ENCODE data around the gene OGFOD2. TPM values are rescaled to one million over a fixed set of nuclear protein-coding genes. Genes with fewer than 3 reads are reported as not detected.

OGFOD2 gene
- total RNA-seq, 1 experiment from 2014 or later = 35.6 TPM

GRCh38 chr12:122975790-122976647 lies 975 bp downstream of the OGFOD2 start:
- peak overlapping the region; percentile 87 for H3K4me2 ChIP-seq (ENCODE audit: low read length)
- intact Hi-C loops (cut with micrococcal nuclease) = loop anchor here (2.0 kb wide), 1 partner anchor 257 kb away; the partner anchor contains the start of genes MPHOSPH9 and MTRFR
- peak overlapping the region; percentile 96 for H3K4me3 ChIP-seq (ENCODE audit: low read length)
- H3K9ac ChIP-seq (ENCODE audit: low read length) = peak overlapping the region; percentile 96
- no peaks in the 10 kb centered on the region for H4K20me1 ChIP-seq (ENCODE audit: low read length)
- H3K27ac ChIP-seq (ENCODE audit: low read length) = peak overlapping the region; percentile 83
- DNase-seq (no peak), ATAC-seq (no peak)
- peak overlapping the region; percentile 100 for H2AFZ ChIP-seq (ENCODE audit: low read length)
- BruUV-seq (replicated peaks) = no TSS peak
- peaks cover 19% of the 10 kb centered on the region for H3K4me1 ChIP-seq (ENCODE audit: insufficient read depth, low read length)
- ChIA-PET POLR2A (ENCODE audit: unreplicated experiment) (no interaction called here), CTCF (interaction anchor here (1.6 kb wide), 1 partner anchor 262 kb away, joined by 6 read pairs; no protein-coding TSS in a partner anchor)
- H3F3A ChIP-seq (ENCODE audit: low read length, unreplicated experiment) = no peaks in the 10 kb centered on the region
- H3K36me3 ChIP-seq (ENCODE audit: low read depth, low read length) = no peaks in the 10 kb centered on the region
- H3K27me3 ChIP-seq (ENCODE audit: low read length) = no peaks in the 10 kb centered on the region
- H3K9me3 ChIP-seq (ENCODE audit: low read length) = no peaks in the 10 kb centered on the region
- H3K9me2 ChIP-seq (replicated peaks; ENCODE audit: low read length) = no peaks in the 10 kb centered on the region
- TF ChIP-seq CTCF (conservative IDR thresholded peaks at IDR 0.05; ENCODE audit: low read depth, low read length) (no peak), EZH2phosphoT487 (IDR thresholded peaks at IDR 0.05; ENCODE audit: borderline replicate concordance, low read length) (no peak), EZH2 (IDR thresholded peaks at IDR 0.05; ENCODE audit: low read length, unreplicated experiment) (no peak)
- H3K79me2 ChIP-seq (ENCODE audit: low read length) = peaks cover 49% of the 10 kb centered on the region

GRCh38 chr12:122976648-122976975 lies 1.6 kb downstream of the OGFOD2 start:
- Histone ChIP-seq H3K36me3 (ENCODE audit: low read depth, low read length) (no peaks in the 10 kb centered on the region), H3K4me3 (ENCODE audit: low read length) (peak overlapping the region; percentile 96; the same call in 1 of the 2 replicates), H3K4me1 (ENCODE audit: insufficient read depth, low read length) (peaks cover 21% of the 10 kb centered on the region), H3K27me3 (ENCODE audit: low read length) (no peaks in the 10 kb centered on the region), H3K9me2 (replicated peaks; ENCODE audit: low read length) (no peaks in the 10 kb centered on the region), H3K9me3 (ENCODE audit: low read length) (no peaks in the 10 kb centered on the region), H3K27ac (ENCODE audit: low read length) (no peak overlapping the region), H3F3A (ENCODE audit: low read length, unreplicated experiment) (no peaks in the 10 kb centered on the region), H3K79me2 (ENCODE audit: low read length) (peaks cover 55% of the 10 kb centered on the region), H2AFZ (ENCODE audit: low read length) (no peak overlapping the region), H3K9ac (ENCODE audit: low read length) (no peak overlapping the region), H3K4me2 (ENCODE audit: low read length) (peak overlapping the region; percentile 87), H4K20me1 (ENCODE audit: low read length) (no peaks in the 10 kb centered on the region)
- ATAC-seq (no peak), DNase-seq (no peak)
- no TSS peak for BruUV-seq (replicated peaks)
- TF ChIP-seq EZH2 (IDR thresholded peaks at IDR 0.05; ENCODE audit: low read length, unreplicated experiment) = no peak
- TF ChIP-seq CTCF (conservative IDR thresholded peaks at IDR 0.05; ENCODE audit: low read depth, low read length) = no peak
- no peak for TF ChIP-seq EZH2phosphoT487 (IDR thresholded peaks at IDR 0.05; ENCODE audit: borderline replicate concordance, low read length)
- CTCF ChIA-PET = interaction anchor here (1.6 kb wide), 1 partner anchor 261 kb away, joined by 6 read pairs; no protein-coding TSS in a partner anchor
- intact Hi-C loops (cut with micrococcal nuclease) = no loop called here
- POLR2A ChIA-PET (ENCODE audit: unreplicated experiment) = no interaction called here

GRCh38 chr12:122977153-122977552 lies 2.1 kb downstream of the OGFOD2 start:
- H4K20me1 ChIP-seq (ENCODE audit: low read length) = no peaks in the 10 kb centered on the region
- no peaks in the 10 kb centered on the region for H3K9me2 ChIP-seq (replicated peaks; ENCODE audit: low read length)
- H3K36me3 ChIP-seq (ENCODE audit: low read depth, low read length) = no peaks in the 10 kb centered on the region
- no peak overlapping the region for H3K4me3 ChIP-seq (ENCODE audit: low read length)
- no peak overlapping the region for H3K9ac ChIP-seq (ENCODE audit: low read length)
- intact Hi-C loops (cut with micrococcal nuclease) = no loop called here
- ChIA-PET CTCF (no interaction called here), POLR2A (ENCODE audit: unreplicated experiment) (no interaction called here)
- no peak overlapping the region for H2AFZ ChIP-seq (ENCODE audit: low read length)
- H3F3A ChIP-seq (ENCODE audit: low read length, unreplicated experiment) = no peaks in the 10 kb centered on the region
- H3K27ac ChIP-seq (ENCODE audit: low read length) = no peak overlapping the region
- no peaks in the 10 kb centered on the region for H3K27me3 ChIP-seq (ENCODE audit: low read length)
- peaks cover 26% of the 10 kb centered on the region for H3K4me1 ChIP-seq (ENCODE audit: insufficient read depth, low read length)
- no peak for DNase-seq
- H3K9me3 ChIP-seq (ENCODE audit: low read length) = no peaks in the 10 kb centered on the region
- H3K4me2 ChIP-seq (ENCODE audit: low read length) = no peak overlapping the region
- H3K79me2 ChIP-seq (ENCODE audit: low read length) = peaks cover 60% of the 10 kb centered on the region
- no TSS peak for BruUV-seq (replicated peaks)
- ATAC-seq = no peak
- TF ChIP-seq EZH2phosphoT487 (IDR thresholded peaks at IDR 0.05; ENCODE audit: borderline replicate concordance, low read length) (no peak), CTCF (conservative IDR thresholded peaks at IDR 0.05; ENCODE audit: low read depth, low read length) (no peak), EZH2 (IDR thresholded peaks at IDR 0.05; ENCODE audit: low read length, unreplicated experiment) (no peak)
